Lung (tissue), 12 donors: Measurements from ENCODE around the gene GLRX5. TPM values are rescaled to one million over a fixed set of nuclear protein-coding genes. Genes with fewer than 3 reads are reported as not detected.
"Not testable (repeated sequence)": the region's sequence is repeated elsewhere in the genome, so short reads cannot be mapped to it uniquely, and the experiment has no call there.

ENCODE experiments used
- ATAC-seq: fragments of 200-7000 bp; cut with Tn5 transposase; one replicate; pipeline ENCODE4 v1.9.1; 2020; ENCODE audit warnings: moderate number of reproducible peaks; ENCODE audit not compliant: insufficient read depth, low FRiP score
- DNase-seq, 3 donors: peaks; one replicate each; pipeline ENCODE4 v3.0.0-alpha.2; 2013 to 2017
- H3K27ac ChIP-seq, 2 donors: one replicate each; pipeline ENCODE4 v1.5.1; 2013; ENCODE audit warnings: mild to moderate bottlenecking in 2 of 2, moderate library complexity in 2 of 2, control low read depth in 1 of 2, inconsistent platforms in 1 of 2, low read depth in 1 of 2, low read length in 1 of 2
- H3K27me3 ChIP-seq, 3 donors: one replicate each; pipeline ENCODE4 v1.5.1; 2013; ENCODE audit warnings: low read length in 2 of 3; ENCODE audit not compliant: control insufficient read depth in 3 of 3, insufficient read depth in 3 of 3
- H3K36me3 ChIP-seq, 4 donors: one replicate each; pipeline ENCODE4 v1.5.1; 2013; ENCODE audit warnings: low read length in 4 of 4, mild to moderate bottlenecking in 1 of 4, moderate library complexity in 1 of 4; ENCODE audit not compliant: control insufficient read depth in 4 of 4, insufficient read depth in 4 of 4
- H3K4me1 ChIP-seq, 5 donors: one replicate each; pipeline ENCODE4 v1.5.1; 2013; ENCODE audit warnings: low read length in 5 of 5, mild to moderate bottlenecking in 2 of 5, moderate library complexity in 1 of 5; ENCODE audit not compliant: control insufficient read depth in 5 of 5, insufficient read depth in 5 of 5
- H3K4me3 ChIP-seq: one replicate; pipeline ENCODE4 v1.5.1; 2013; ENCODE audit warnings: mild to moderate bottlenecking, control low read depth, moderate library complexity
- H3K9ac ChIP-seq, 2 donors: one replicate each; pipeline ENCODE4 v1.5.1; 2013; ENCODE audit warnings: low read length in 2 of 2, control low read depth in 1 of 2; ENCODE audit not compliant: insufficient read depth in 1 of 2
- H3K9me3 ChIP-seq, 4 donors: one replicate each; pipeline ENCODE4 v1.5.1; 2013; ENCODE audit warnings: low read length in 3 of 4, mild to moderate bottlenecking in 1 of 4, moderate library complexity in 1 of 4; ENCODE audit not compliant: control insufficient read depth in 4 of 4, insufficient read depth in 3 of 4
- CTCF ChIP-seq: IDR thresholded peaks from 2 replicates; pipeline ENCODE4 v1.5.1; 2012; ENCODE audit warnings: mild to moderate bottlenecking; ENCODE audit errors: control extremely low read depth, extremely low read depth
- WGBS, 2 donors: extraction: QIAGEN DNeasy Blood & Tissue Kit; methylation state at CpG; one replicate each; pipeline ENCODE4 v1.1.7; 2013; 5-methylcytosine and 5-hydroxymethylcytosine counted together
- polyA plus RNA-seq, 2 donors: library from polyadenylated mRNA; stranded (reverse); fragments of 200-250 nt; gene quantifications; one replicate each; pipeline ENCODE4 v1.2.1, GENCODE V29; 2013
- total RNA-seq, 2 donors: library from RNA; depleted of rRNA in 1 of 2; stranded (reverse); fragments of >200 nt in 1 of 2; gene quantifications; one replicate each; pipeline ENCODE4 v1.2.1, GENCODE V29; 2014 to 2021
- donor health status: control.
- donor health status: control.
- donor health status: Bipolar disorder and iron deficiency.
- donor health status: healthy.
- donor health status: DM: yes; HTN: yes; CAD: no.

GLRX5 gene
- total and polyA plus RNA-seq, 4 donors, result 22.4 to 35.6 (median 29.1) TPM

- Histone ChIP-seq H3K27me3 (peaks cover 0 to 2% (median 0%) of the 10 kb centered on the region in 3 donors), H3K36me3 (no peaks in the 10 kb centered on the region), H3K4me1 (no peaks in the 10 kb centered on the region), H3K4me3 (no peak overlapping the region), H3K27ac (no peak overlapping the region), H3K9ac (no peak overlapping the region), H3K9me3 (peaks cover 0 to 1% (median 0%) of the 10 kb centered on the region in 4 donors)
- no peak for ATAC-seq
- TF ChIP-seq CTCF, result no peak
- DNase-seq, result no peak
- WGBS, 2 donors, result 50 to 56% methylated on average over 3 of the region's 3 CpGs
Measured at GRCh38 chr14:95575840-95576473, 41.1 kb downstream of the GLRX5 start.

DNA sequence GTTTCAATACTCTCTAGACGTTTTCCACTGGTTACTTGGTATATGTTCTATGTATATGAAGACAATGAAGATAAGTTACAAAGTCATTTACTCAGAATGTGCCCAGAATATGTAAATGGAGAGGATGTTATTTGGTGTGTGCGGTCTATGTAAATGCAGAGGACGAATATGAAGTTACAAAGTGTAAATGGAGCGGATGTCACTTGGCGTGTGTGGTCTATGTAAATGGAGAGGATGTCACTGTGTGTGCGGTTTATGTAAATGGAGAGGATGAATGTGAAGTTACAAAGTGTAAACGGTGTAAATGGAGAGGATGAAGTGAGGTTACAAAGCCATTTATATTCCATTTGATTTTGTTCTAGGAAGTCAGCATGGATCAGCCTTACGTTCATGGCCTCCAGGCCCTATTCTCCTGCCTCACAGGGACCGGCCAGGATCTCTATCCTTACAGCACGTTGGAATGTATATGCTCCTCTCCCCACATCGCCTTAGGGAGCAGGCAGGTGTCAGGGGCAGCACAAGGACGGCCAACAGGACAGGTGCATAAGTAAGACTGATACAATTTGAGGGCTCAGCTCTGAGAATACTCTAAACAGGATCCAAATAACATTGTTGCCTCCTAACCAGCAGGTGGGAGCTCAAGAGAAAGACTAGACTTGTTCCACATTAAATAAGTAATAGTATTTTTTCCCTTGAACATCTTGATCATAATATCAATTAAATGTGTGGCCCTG is 42.4 kb downstream of the GLRX5 start:
- 77 to 81% methylated on average over 12 of the region's 12 CpGs for WGBS, 2 donors
- Histone ChIP-seq H3K4me3 (no peak overlapping the region), H3K36me3 (no peaks in the 10 kb centered on the region), H3K9me3 (peaks cover 0 to 1% (median 0%) of the 10 kb centered on the region in 4 donors), H3K4me1 (no peaks in the 10 kb centered on the region), H3K27me3 (peaks cover 0 to 2% (median 0%) of the 10 kb centered on the region in 3 donors), H3K27ac (no peak overlapping the region), H3K9ac (no peak overlapping the region)
- no peak for TF ChIP-seq CTCF
- DNase-seq, result no peak
- ATAC-seq, result no peak

DNA sequence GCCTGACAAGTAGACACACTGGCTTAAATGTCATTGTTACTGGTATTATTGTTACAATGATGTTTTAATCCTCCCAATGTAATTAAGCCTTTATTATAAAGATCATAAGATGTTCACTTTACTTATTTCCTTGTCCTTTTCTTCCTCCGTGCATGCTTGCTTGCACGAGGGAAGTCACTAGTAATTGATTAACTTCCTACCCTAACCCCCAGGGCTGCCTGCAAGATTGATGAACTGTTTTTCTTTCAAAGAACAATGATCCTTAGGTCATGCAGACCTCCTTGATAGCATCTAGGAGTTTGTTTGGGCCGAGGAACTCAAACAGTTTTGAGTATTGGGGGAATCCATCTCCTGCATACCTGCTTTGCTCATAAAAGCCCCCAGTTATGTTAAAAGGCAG is 43.0 kb downstream of the GLRX5 start:
- ATAC-seq (no peak), DNase-seq (no peak)
- no peak overlapping the region for H3K9ac ChIP-seq
- H3K4me1 ChIP-seq, result no peaks in the 10 kb centered on the region
- WGBS, 2 donors, result 3 to 10% methylated on average over 3 of the region's 3 CpGs
- no peak for TF ChIP-seq CTCF
- H3K27ac ChIP-seq, result no peak overlapping the region
- H3K36me3 ChIP-seq, result no peaks in the 10 kb centered on the region
- H3K27me3 ChIP-seq, result peaks cover 0 to 2% (median 0%) of the 10 kb centered on the region in 3 donors
- H3K9me3 ChIP-seq, result peaks cover 0 to 1% (median 0%) of the 10 kb centered on the region in 4 donors
- H3K4me3 ChIP-seq, result no peak overlapping the region

- H3K36me3 ChIP-seq, H3K27me3 ChIP-seq, H3K9ac ChIP-seq, H3K4me3 ChIP-seq, H3K4me1 ChIP-seq, ATAC-seq, DNase-seq, H3K27ac ChIP-seq, H3K9me3 ChIP-seq: not testable (repeated sequence)
- 83 to 85% methylated on average over 8 of the region's 8 CpGs for WGBS, 2 donors
Measured at GRCh38 chr14:95583836-95584617, 49.2 kb downstream of the GLRX5 start.
